Mucosa of stomach (tissue), 1 donor: ENCODE measurements around the gene HID1.

ENCODE experiments used
- H3K27me3 ChIP-seq: one replicate; pipeline ENCODE4 v1.7.0; 2013; ENCODE audit warnings: mild to moderate bottlenecking, low read length; ENCODE audit not compliant: control insufficient read depth, insufficient read depth
- H3K36me3 ChIP-seq: one replicate; pipeline ENCODE4 v1.7.0; 2013; ENCODE audit warnings: low read length; ENCODE audit not compliant: control insufficient read depth, insufficient read depth
- H3K4me1 ChIP-seq: one replicate; pipeline ENCODE4 v1.7.0; 2013; ENCODE audit warnings: mild to moderate bottlenecking, low read length; ENCODE audit not compliant: control insufficient read depth, insufficient read depth
- H3K4me3 ChIP-seq: one replicate; pipeline ENCODE4 v1.7.0; 2013; ENCODE audit warnings: low read length
- H3K9ac ChIP-seq: one replicate; pipeline ENCODE4 v1.7.0; 2013; ENCODE audit warnings: mild to moderate bottlenecking, low read length, moderate library complexity
- H3K9me3 ChIP-seq: one replicate; pipeline ENCODE4 v1.7.0; 2013; ENCODE audit warnings: mild to moderate bottlenecking, low read length, moderate library complexity; ENCODE audit not compliant: control insufficient read depth
- donor health status: Pancreatic carcinoma.

Gene HID1

DNA sequence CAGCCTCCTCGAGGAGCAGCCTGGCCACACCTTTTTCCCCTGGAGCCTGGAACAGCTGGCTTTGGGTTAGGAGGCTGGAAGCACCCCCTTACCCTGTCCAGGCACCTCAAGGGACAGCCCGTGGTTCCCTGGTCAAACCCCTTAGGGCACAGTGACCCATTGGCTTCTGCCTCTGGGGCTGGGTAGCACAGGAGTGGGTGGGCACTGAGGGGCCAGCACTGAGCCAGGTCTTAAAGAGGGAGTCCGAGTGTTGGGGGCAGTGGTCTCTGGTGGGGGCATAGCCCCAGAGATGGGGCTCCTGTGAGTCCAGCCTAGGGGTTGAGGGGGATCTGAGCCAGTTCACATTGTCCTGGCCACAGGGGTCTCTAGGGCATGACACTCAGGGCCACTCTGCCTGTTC, 21.5 kb downstream of the HID1 start:
- no peak overlapping the region for H3K4me3 ChIP-seq
- no peaks in the 10 kb centered on the region for H3K27me3 ChIP-seq
- peaks cover 12% of the 10 kb centered on the region for H3K4me1 ChIP-seq
- H3K9ac ChIP-seq, result no peak overlapping the region
- peaks cover 25% of the 10 kb centered on the region for H3K36me3 ChIP-seq
- no peaks in the 10 kb centered on the region for H3K9me3 ChIP-seq

DNA sequence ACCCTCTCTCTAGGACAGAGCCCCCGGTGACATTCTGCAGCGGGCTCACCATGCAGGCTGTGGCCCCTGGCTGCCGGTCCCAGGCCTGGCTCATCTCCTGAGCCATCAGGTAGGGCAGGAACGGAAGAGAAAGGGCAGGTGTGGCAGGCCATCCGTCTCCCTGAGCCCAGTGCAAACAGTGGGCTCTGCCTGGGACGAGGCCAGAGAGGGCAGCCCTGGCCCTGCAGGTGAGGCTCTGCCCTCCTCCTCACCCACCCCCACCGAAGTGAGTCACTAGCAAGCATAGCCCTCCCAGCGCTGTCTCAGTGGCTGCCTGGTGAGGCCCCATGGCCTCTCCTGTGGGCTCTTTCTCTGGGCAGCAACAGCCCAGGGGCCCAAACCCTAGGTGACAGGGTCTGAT, 22.4 kb downstream of the HID1 start:
- no peak overlapping the region for H3K9ac ChIP-seq
- peaks cover 12% of the 10 kb centered on the region for H3K4me1 ChIP-seq
- no peaks in the 10 kb centered on the region for H3K27me3 ChIP-seq

DNA sequence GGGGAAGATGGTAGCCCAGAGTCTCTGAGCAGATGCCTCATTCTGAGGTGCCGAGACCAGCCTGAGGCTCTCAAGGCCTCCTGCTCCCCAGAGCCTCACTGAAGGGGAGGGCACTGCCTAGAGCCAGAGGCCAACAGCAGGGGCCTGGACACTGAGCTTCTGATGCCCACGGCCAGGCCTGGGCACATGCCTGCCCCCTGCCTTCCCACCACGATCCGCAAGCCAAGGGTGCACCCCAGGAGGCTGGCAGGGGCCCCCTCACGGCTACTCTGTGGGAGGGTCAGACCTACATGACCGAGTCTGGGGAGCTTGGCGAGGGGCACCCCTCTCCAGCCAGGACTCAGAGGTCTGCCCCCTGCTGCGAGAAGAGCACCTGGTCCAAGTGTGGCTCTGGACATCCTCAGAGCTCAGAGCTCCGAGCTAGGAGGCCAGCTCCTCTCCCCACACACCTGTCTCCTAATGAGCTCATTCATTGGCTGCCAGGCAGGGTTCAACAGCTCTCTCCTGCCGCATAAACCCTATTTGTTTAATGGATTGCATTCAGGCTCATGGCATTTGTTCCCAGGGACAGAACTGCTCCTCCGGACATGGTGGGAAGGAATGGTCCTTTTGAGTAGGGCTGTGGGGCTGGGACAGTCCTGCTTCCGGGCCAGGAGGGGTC, 23.0 kb downstream of the HID1 start:
- H3K27me3 ChIP-seq, result no peaks in the 10 kb centered on the region

More for the DNA sequence above, 22.4 kb downstream of the HID1 start:
- Histone ChIP-seq H3K9me3 (no peaks in the 10 kb centered on the region), H3K36me3 (peaks cover 25% of the 10 kb centered on the region), H3K4me3 (no peak overlapping the region)

DNA sequence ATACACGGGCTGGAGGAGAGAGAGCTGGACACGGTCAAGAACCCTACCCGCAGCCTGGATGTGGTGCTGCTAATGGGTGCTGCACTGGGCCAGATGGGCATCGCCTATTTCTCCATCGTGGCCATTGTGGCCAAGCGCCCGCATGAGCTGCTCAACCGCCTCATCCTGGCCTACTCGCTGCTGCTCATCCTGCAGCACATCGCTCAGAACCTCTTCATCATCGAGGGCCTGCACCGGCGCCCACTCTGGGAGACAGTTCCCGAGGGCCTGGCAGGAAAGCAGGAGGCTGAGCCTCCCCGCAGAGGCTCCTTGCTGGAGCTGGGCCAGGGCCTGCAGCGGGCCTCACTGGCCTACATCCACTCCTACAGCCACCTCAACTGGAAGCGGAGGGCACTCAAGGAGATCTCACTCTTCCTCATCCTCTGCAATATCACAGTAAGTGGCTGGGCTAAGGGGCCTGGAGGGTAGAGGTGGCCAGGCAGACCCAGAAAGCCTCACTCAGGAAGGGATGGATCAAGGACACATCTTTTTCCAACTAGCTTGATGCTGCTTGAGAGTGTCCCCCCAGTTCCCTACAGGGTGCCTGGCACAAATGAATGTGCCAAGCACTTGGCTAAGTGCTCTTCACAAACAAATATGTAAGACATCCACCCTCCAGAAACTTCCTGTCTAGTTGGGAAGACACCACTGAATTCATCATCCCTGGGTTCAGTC, 25.4 kb downstream of the HID1 start:
- Histone ChIP-seq H3K4me1 (peaks cover 4% of the 10 kb centered on the region), H3K36me3 (peaks cover 6% of the 10 kb centered on the region), H3K9me3 (no peaks in the 10 kb centered on the region), H3K27me3 (peaks cover 12% of the 10 kb centered on the region), H3K9ac (no peak overlapping the region), H3K4me3 (no peak overlapping the region)

More for the DNA sequence above, 23.0 kb downstream of the HID1 start:
- peaks cover 12% of the 10 kb centered on the region for H3K4me1 ChIP-seq
- H3K36me3 ChIP-seq, result peaks cover 19% of the 10 kb centered on the region
- H3K9ac ChIP-seq, result no peak overlapping the region
- H3K9me3 ChIP-seq, result no peaks in the 10 kb centered on the region
- no peak overlapping the region for H3K4me3 ChIP-seq

DNA sequence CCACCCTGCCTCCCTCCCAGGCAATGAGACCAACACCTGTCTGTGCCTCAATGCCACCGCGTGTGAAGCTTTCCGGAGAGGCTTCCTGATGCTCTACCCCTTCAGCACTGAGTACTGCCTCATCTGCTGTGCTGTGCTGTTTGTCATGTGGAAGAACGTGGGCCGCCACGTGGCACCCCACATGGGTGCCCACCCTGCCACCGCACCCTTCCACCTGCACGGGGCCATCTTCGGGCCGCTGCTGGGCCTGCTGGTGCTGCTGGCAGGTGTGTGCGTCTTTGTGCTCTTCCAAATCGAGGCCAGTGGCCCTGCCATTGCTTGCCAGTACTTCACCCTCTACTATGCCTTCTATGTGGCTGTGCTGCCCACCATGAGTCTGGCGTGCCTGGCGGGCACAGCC, 25.9 kb downstream of the HID1 start:
- H3K4me1 ChIP-seq, result peaks cover 4% of the 10 kb centered on the region
- no peak overlapping the region for H3K9ac ChIP-seq
- H3K36me3 ChIP-seq, result peaks cover 6% of the 10 kb centered on the region
- peaks cover 12% of the 10 kb centered on the region for H3K27me3 ChIP-seq
- no peaks in the 10 kb centered on the region for H3K9me3 ChIP-seq
- H3K4me3 ChIP-seq, result no peak overlapping the region

DNA sequence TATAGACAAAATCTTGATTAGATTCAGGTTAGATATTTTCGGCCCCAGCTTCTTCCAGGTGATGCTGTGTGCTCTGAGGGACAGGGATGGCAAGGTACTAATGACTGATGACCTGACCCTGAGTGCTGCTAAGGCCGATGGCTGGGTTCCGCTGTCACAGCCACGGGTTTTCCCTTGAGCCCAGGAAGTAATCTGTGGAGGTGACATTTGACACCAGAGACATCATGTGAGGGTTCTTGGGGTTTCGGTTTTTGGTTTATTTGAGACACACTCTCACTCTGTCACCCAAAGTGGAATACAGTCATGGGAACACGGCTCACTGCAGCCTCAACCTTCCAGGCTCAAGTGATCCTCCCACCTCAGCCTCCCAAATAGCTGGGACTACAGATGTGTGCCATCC, 27.0 kb downstream of the HID1 start:
- Histone ChIP-seq H3K27me3 (peaks cover 12% of the 10 kb centered on the region), H3K36me3 (no peaks in the 10 kb centered on the region), H3K9ac (no peak overlapping the region), H3K4me1 (peaks cover 3% of the 10 kb centered on the region), H3K9me3 (no peaks in the 10 kb centered on the region), H3K4me3 (no peak overlapping the region)

DNA sequence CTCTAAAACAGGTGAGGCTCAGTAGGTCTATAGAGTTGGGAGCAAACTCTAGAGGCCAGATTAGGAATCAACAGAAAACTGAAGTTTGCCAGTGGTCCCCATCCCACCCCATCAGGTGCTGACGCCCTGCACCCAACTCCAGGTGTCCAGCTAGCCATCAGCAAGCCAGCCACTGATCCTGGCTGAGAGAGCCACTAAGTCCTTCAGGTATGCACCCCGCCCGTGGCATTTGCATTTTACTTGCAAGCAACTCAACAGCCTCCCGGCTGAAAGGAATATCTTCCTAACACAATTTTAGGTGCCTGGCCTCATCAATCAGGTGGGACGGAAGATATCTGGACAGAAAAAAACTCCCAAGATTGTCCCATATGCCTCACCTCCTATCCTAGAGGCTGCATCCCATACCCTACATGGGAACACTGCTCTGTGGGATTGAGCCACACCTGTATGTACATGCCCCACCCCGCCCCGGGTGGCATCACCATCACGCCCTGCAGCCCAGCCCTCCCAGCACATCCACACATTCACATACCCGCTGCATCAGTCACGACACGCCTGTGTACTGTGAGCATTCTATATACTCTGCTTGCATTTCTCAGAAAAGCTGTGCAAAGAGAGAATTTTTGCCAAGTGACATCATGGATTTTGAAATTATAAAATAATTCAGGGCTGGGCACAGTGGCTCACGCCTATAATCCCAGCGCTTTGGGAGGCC, 28.6 kb downstream of the HID1 start:
- H3K4me1 ChIP-seq, result no peaks in the 10 kb centered on the region
- H3K9ac ChIP-seq, result no peak overlapping the region
- H3K4me3 ChIP-seq, result no peak overlapping the region
- H3K9me3 ChIP-seq, result no peaks in the 10 kb centered on the region
- no peaks in the 10 kb centered on the region for H3K36me3 ChIP-seq
- H3K27me3 ChIP-seq, result peaks cover 15% of the 10 kb centered on the region

DNA sequence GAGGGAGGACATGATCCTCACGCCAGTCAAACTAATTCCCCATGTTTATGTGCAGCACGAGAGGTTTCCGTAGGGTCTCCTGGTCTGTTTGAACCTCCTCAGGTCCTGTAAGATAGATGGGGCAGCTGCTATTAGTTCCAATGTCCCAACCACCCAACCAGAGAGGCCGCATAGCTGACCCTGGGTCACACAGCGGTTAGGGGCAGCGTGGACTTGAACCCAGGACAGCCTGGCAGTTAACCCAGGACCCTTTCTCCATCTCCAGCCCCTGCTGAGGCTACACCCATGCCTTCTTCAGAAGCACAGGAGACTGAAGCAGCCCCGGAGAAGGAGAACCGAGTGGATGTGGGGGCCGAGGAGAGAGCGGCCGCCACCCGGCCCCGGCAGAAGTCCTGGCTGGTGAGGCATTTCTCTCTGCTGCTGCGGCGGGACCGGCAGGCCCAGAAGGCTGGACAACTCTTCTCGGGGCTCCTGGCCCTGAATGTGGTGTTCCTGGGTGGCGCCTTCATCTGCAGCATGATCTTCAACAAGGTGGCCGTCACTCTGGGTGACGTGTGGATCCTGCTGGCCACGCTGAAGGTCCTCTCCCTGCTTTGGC, 31.3 kb downstream of the HID1 start:
- Histone ChIP-seq H3K27me3 (peaks cover 35% of the 10 kb centered on the region), H3K4me3 (no peak overlapping the region)

DNA sequence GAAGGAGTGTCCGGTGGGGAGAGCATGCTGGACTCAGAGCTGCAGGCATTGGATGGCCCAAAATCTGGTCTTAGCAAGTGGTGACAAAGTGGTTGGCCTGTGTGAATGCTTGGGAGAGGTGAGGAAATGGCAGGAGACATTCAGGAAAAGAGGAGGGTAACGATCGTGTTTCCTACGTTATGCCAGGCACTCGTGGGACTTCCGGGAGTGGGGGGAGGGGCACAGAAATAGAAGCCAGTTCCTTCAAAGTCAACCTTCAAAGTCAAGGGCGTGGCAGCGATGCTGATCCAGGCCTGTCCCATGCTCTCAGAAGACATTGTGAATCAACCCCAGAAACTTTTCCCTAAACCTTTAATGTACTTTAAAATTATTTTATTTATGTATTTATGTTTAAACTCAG, 33.0 kb downstream of the HID1 start:
- Histone ChIP-seq H3K4me3 (no peak overlapping the region), H3K36me3 (no peaks in the 10 kb centered on the region), H3K9me3 (no peaks in the 10 kb centered on the region), H3K9ac (no peak overlapping the region), H3K27me3 (peaks cover 52% of the 10 kb centered on the region), H3K4me1 (peaks cover 18% of the 10 kb centered on the region)

More for the DNA sequence above, 31.3 kb downstream of the HID1 start:
- no peaks in the 10 kb centered on the region for H3K9me3 ChIP-seq
- H3K4me1 ChIP-seq, result peaks cover 9% of the 10 kb centered on the region
- H3K9ac ChIP-seq, result no peak overlapping the region
- no peaks in the 10 kb centered on the region for H3K36me3 ChIP-seq

DNA sequence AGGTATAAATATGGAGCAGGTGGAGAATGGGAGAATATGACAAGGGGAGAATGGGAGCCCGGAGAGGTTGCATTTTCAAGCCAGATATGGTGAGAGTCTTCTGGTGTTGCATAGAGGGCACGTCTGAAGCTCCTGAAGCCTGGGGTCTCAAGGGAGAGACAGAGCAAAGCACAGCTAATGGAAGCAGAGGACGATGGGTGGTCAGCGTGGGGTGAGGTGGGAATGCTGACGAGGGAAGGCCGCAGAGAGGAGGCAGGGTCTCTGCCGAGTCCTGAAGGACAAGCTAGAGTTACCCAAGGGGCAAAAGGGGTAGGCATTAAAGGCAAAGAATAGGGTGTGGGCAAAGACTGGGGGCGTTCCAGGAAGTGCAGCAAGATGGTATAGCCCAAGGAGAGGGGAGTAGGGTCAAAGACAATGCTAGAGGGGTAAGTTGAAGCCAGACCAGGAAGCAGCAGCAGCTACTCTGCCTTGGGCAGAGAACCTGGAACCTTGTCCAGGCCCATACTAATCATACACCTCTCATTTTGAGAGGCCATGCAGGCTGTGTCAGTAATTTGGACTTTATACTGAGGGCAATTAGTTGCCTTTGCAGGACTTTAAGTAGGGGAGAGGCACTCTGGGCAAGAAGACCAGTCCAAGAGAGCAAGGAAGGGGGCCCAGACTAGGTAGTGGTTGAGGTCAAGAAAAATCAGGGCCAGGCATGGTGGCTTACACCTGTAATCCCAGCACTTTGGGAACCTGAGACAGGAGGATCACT, 34.2 kb downstream of the HID1 start:
- peaks cover 18% of the 10 kb centered on the region for H3K4me1 ChIP-seq
- no peaks in the 10 kb centered on the region for H3K36me3 ChIP-seq
- H3K9me3 ChIP-seq, result no peaks in the 10 kb centered on the region
- H3K4me3 ChIP-seq, result no peak overlapping the region
- H3K27me3 ChIP-seq, result peaks cover 49% of the 10 kb centered on the region
- H3K9ac ChIP-seq, result no peak overlapping the region
